PC-3 (cell line): ENCODE results near the gene RFX1. TPM values are rescaled to one million over a fixed set of nuclear protein-coding genes. Genes with fewer than 3 reads are reported as not detected.

ENCODE experiments used
- ATAC-seq: fragments of 200-7000 bp; cut with Tn5 transposase; 2 replicates; pipeline ENCODE4 v1.9.1; 2020; ENCODE audit warnings: mild to moderate bottlenecking, moderate library complexity
- BruUV-seq: library from RNA; stranded (reverse); fragments of 400-500 nt; replicated peaks from 2 replicates; lab custom pipeline; 2021; lab: Mats Ljungman, UMichigan
- CTCF ChIA-PET: fragments of 300-600 bp; sonication (Branson Sonifier 250); formaldehyde crosslinking; loops from one replicate; lab custom pipeline; 2022; ENCODE audit warnings: antibody characterized with exemption; lab: Charles Lee
- POLR2A ChIA-PET: fragments of 300-600 bp; sonication (Branson Sonifier 250); formaldehyde crosslinking; loops from one replicate; lab custom pipeline; 2022; ENCODE audit warnings: antibody characterized with exemption; ENCODE audit not compliant: unreplicated experiment; lab: Charles Lee
- DNase-seq: peaks from one replicate; pipeline ENCODE4 v3.0.0-alpha.2; 2015
- H2AFZ ChIP-seq: fragments of 300-600 bp; sonication (generic); 2 replicates; pipeline ENCODE4 v1.6.0; 2016; ENCODE audit warnings: antibody characterized with exemption, low read length
- H3F3A ChIP-seq: fragments of 300-600 bp; sonication (generic); one replicate; pipeline ENCODE4 v1.6.0; 2017; ENCODE audit warnings: antibody characterized with exemption, low read length, control low read depth, mild to moderate bottlenecking; ENCODE audit not compliant: unreplicated experiment
- H3K27ac ChIP-seq: fragments of 300-600 bp; sonication (generic); 2 replicates; pipeline ENCODE4 v1.5.1; 2016; ENCODE audit warnings: mild to moderate bottlenecking, low read length
- H3K27me3 ChIP-seq: fragments of 300-600 bp; sonication (generic); 2 replicates; pipeline ENCODE4 v1.6.1; 2016; ENCODE audit warnings: low read length, mixed read lengths
- H3K36me3 ChIP-seq: fragments of 300-600 bp; sonication (generic); 2 replicates; pipeline ENCODE4 v1.6.1; 2016; ENCODE audit warnings: low read depth, mixed run types, low read length, mixed read lengths
- H3K4me1 ChIP-seq: fragments of 300-600 bp; sonication (generic); 2 replicates; pipeline ENCODE4 v1.5.1; 2016; ENCODE audit warnings: low read length; ENCODE audit not compliant: insufficient read depth
- H3K4me2 ChIP-seq: fragments of 300-600 bp; sonication (generic); 2 replicates; pipeline ENCODE4 v1.6.0; 2016; ENCODE audit warnings: low read length
- H3K4me3 ChIP-seq: fragments of 300-600 bp; sonication (generic); 2 replicates; pipeline ENCODE4 v1.5.1; 2016; ENCODE audit warnings: mild to moderate bottlenecking, low read length, mixed read lengths
- H3K79me2 ChIP-seq: fragments of 300-600 bp; sonication (generic); 2 replicates; pipeline ENCODE4 v1.6.1; 2017; ENCODE audit warnings: low read length, mixed read lengths
- H3K9ac ChIP-seq: fragments of 300-600 bp; sonication (generic); 2 replicates; pipeline ENCODE4 v1.6.0; 2016; ENCODE audit warnings: mild to moderate bottlenecking, low read length
- H3K9me2 ChIP-seq: fragments of 300-600 bp; sonication (generic); replicated peaks from 2 replicates; pipeline ENCODE4 v1.6.1; 2016; ENCODE audit warnings: mixed run types, low read length, mixed read lengths
- H3K9me3 ChIP-seq: fragments of 300-600 bp; sonication (generic); 2 replicates; pipeline ENCODE4 v1.6.1; 2016; ENCODE audit warnings: low read length, mixed read lengths
- H4K20me1 ChIP-seq: fragments of 300-600 bp; sonication (generic); 2 replicates; pipeline ENCODE4 v1.6.1; 2016; ENCODE audit warnings: low read length, mixed read lengths
- CTCF ChIP-seq: fragments of 300-600 bp; sonication (generic); conservative IDR thresholded peaks from 2 replicates; pipeline ENCODE4 v1.5.1; 2017; ENCODE audit warnings: antibody characterized with exemption, low read depth, mild to moderate bottlenecking, low read length
- EZH2 ChIP-seq: fragments of 300-600 bp; sonication (generic); IDR thresholded peaks from one replicate; pipeline ENCODE4 v1.6.1; 2017; ENCODE audit warnings: antibody characterized with exemption, mild to moderate bottlenecking, low read length; ENCODE audit not compliant: unreplicated experiment
- EZH2phosphoT487 ChIP-seq: fragments of 300-600 bp; sonication (generic); IDR thresholded peaks from 2 replicates; pipeline ENCODE4 v1.6.1; 2018; ENCODE audit warnings: mild to moderate bottlenecking, antibody characterized with exemption, low read length, borderline replicate concordance
- intact Hi-C: fragments of 100-400 bp; cut with micrococcal nuclease; formaldehyde crosslinking; loops from 2 replicates; pipeline ENCODE4 v1.9.0; 2023
- total RNA-seq: library from RNA; depleted of rRNA; stranded (reverse); fragments of >200 nt; gene quantifications from 2 replicates; pipeline ENCODE4 v1.2.3, GENCODE V29; 2014

The RFX1 gene
- total RNA-seq, 1 experiment from 2014 or later = 7.5 TPM

- peaks cover 9% of the 10 kb centered on the region for H3K79me2 ChIP-seq
- no peak overlapping the region for H3K27ac ChIP-seq
- no TSS peak for BruUV-seq
- no peak for ATAC-seq
- ChIA-PET POLR2A (interaction anchor here (0.6 kb wide), 1 partner anchor 121 kb away, joined by 3 read pairs; no protein-coding TSS in a partner anchor), CTCF (interaction anchor here (0.6 kb wide), 2 partner anchors 44 to 331 kb away, joined by 8 to 15 read pairs; partner anchors contain the start of gene DCAF15)
- H4K20me1 ChIP-seq = no peaks in the 10 kb centered on the region
- H3K9me3 ChIP-seq = peaks cover 6% of the 10 kb centered on the region; the same call in 1 of the 2 replicates
- no peaks in the 10 kb centered on the region for H3F3A ChIP-seq
- no peaks in the 10 kb centered on the region for H3K4me1 ChIP-seq
- no peaks in the 10 kb centered on the region for H3K9me2 ChIP-seq
- intact Hi-C loops = no loop called here
- no peak overlapping the region for H3K9ac ChIP-seq
- DNase-seq = no peak
- H3K4me3 ChIP-seq = no peak overlapping the region
- TF ChIP-seq CTCF (no peak), EZH2phosphoT487 (no peak), EZH2 (no peak)
- H3K4me2 ChIP-seq = no peak overlapping the region
- H3K27me3 ChIP-seq = no peaks in the 10 kb centered on the region
- no peak overlapping the region for H2AFZ ChIP-seq
- peaks cover 21% of the 10 kb centered on the region for H3K36me3 ChIP-seq
Measured at GRCh38 chr19:13995878-13996765, 10.0 kb downstream of the RFX1 start.

GRCh38 chr19:13995017-13995728 is 10.9 kb downstream of the RFX1 start:
- CTCF ChIA-PET = interaction anchor here (0.6 kb wide), 1 partner anchor 43 kb away, joined by 8 read pairs; the partner anchor contains the start of gene DCAF15

More at GRCh38 chr19:13995017-13995728, 10.9 kb downstream of the RFX1 start:
- Histone ChIP-seq H3K4me1 (no peaks in the 10 kb centered on the region), H3K36me3 (peaks cover 21% of the 10 kb centered on the region), H3K27ac (no peak overlapping the region), H3F3A (no peaks in the 10 kb centered on the region), H3K9ac (no peak overlapping the region), H3K79me2 (peaks cover 2% of the 10 kb centered on the region; the same call in 1 of the 2 replicates), H2AFZ (no peak overlapping the region), H3K4me3 (no peak overlapping the region), H3K27me3 (no peaks in the 10 kb centered on the region), H3K9me3 (peaks cover 6% of the 10 kb centered on the region; the same call in 1 of the 2 replicates), H3K4me2 (no peak overlapping the region), H3K9me2 (no peaks in the 10 kb centered on the region), H4K20me1 (no peaks in the 10 kb centered on the region)
- no TSS peak for BruUV-seq
- ATAC-seq = peak; percentile 33
- POLR2A ChIA-PET = no interaction called here
- TF ChIP-seq EZH2 = no peak
- TF ChIP-seq CTCF = no peak
- TF ChIP-seq EZH2phosphoT487 = no peak
- DNase-seq = peak; percentile 11
- intact Hi-C loops = no loop called here
